HG03095 (cell line): ENCODE data around the gene SRP68.
"Not testable (repeated sequence)": the region's sequence is repeated elsewhere in the genome, so short reads cannot be mapped to it uniquely, and the experiment has no call there.

Source experiments
- ATAC-seq: cut with Tn5 transposase; IDR thresholded peaks from one replicate; pipeline ENCODE4 v1.9.1; 2021; ENCODE audit warnings: moderate library complexity; ENCODE audit not compliant: unreplicated experiment

SRP68 gene

DNA sequence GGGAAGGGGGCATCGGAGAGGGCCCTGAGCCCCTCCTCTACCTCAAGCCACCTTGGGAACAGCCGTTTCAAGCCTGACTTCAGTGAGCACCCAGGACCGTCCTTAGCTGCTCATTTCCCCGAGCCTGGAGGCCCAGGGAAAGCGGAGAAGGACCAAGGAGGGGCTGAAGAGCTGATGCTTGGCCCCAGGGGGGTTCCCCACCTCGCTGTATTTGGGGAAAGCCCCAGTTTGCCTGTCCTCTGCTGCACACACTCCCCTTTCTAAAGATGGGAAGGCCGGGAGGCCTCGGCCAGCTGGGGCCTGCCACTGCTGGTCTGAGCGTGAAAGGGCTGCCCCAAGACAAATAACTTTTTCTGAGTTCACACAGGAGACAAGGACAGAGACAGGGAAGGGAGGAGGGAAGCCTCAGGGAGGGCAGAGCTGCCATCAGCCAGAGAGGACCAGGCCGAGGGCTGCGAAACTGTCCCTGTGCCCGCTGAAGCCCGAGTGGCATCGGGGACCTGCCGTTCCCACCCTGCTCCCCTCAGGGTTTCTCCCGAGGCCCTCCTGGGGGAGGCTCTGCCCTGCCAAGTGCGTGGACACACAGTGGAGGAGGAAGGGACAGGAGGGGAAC lies 18.3 kb upstream of the SRP68 start:
- ATAC-seq: no peak

DNA sequence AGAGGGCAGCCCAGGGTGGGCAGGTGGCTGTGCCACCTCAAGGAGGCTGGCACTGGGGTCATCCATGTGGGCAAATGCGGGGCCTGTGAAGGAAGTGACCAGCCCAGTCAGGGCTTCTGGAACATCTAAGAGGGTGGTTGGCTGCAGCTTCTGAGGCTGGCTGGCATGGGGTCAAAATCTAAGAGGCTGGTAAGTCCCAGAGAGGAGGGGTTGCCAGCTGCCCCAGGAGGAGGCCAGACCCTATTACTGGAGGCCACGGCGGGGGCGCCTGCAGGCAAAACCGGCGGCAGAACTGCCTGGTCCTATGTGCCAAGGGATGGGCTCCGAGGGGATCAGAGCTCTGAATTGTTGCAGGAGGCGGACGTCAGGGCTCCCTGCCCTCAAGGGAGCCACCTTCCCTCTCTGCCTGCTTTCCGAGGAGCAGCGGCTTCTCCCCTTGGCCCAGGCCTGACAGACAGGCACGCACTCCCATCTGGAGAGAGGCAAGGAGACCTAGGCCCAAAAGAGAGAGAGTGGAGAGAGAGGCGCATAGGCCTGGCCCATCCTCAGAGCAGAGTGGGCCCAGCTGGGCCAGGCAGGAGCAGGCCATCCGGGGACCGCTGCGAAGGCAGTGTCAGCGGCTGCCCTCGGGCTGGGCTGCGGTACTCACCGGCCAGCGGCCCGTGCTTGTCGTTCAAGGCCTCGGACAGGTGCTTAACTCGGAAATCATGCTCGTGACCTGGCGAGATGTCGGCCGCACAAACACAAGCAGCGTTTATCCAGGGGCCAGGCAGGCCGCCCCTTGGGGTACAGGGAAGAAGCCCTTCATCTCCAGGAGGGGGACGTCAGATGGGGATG lies 17.6 kb upstream of the SRP68 start:
- no peak for ATAC-seq

DNA sequence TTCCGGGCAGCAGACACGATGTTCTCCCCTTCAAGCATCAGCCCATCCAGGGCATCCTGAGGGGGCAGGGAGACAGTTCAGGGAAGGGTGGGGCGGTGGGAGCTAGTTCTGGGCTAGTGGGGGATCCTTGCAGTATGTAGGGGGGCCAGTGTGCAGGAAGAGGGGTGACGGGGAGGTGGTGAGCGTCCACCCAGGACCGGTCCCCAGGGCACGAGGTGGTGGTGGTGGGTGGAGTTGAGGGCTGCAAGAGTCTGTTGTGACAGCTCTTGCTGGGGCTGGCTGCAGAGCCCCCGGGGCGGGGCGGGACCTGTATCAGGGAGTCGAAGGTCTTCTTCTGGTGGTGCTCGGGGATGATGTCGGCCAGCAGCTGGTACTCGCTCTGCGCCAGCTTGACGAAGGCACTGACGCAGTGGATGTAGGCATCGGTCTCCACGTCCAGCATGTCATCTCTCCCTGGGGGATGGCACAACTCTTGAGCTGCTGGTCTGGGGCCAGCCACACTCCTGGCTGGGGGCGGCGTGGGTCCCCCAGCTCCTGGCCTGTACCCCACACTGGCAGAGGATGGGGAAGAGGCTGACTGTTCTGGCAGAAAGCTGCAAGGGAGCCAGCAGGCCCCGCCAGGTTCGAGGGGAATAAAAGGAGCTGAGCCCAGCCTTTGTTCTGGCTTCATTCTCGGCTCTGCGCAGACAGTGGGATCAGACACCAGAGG lies 16.7 kb upstream of the SRP68 start:
- no peak for ATAC-seq

DNA sequence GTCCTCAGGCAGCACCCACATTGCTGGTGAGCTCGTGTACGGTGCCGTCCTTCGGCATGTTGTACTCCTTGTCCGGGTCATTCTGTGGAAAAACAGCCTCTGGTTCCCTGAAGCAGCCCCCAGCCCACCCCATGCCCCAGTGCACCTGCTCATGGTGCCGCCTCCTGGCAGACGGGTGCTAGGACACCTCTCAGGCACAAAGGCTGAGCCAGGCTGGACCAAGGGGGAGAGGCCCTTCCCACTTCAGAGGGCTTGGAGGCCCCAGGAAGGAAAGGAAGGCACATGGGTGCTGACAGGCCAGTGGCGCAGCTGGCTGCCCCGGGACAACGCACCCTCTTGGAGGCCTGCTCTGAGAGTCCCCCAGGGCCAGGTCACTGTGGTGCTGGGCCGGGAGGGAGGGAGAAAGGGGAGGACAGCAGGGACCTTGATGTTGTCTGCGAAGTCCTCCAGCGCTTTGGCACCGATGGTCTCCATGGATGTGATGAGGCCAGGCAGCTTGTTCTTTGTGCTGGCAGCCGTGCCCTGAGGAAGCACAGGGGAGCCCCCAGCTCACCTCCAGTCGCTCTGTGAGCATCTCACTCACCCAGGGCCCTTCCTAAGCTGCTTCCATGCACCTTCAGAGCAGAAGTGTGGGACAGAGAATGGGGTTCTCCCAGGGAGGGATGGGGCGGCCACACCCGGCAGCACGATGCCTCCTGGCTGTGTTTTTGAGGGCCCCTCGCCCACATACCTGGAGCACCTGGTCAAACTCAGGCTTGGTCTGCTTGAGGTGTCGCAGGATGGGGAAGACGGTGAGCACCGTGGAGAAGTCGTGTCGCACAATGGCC lies 15.9 kb upstream of the SRP68 start:
- ATAC-seq: no peak

DNA sequence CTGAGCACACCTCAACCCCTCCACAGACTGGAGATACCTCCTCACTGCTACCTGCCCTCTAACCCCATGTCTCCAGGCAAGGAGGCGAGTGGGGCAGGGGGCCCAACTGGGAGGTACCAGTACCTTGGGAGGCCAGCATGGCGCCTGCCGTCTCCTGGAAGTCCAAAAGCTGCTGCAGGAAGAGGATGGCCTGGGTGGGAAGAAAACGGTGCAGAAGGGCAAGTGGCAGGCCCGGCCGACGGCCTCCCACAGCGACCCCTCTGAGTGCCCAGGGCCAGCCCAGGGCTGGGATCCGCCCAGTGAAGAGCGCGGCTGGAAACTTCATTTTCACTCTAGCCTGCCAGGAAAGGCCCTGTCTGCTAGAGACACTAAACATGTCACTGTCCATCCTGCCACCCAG lies 15.2 kb upstream of the SRP68 start:
- no peak for ATAC-seq

DNA sequence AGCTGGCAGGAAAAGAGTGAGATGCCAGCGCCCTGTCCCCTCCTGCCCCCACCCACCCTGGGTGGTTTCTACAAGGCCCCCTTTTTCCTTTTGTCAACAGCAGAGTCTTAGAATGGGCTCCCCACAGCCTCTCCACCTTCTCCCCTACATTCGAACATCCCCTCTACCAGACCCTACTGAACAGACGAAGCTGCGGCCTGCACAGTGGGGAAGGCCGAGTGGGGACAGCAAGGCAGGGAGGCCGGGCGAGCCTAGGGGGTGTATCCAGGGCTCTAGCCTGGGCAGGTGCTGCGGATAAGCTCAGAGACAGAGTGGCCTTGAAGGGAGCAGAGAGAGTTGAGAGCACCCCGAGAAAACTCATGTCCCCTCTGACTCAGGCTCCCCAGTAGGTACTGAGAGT lies 14.1 kb upstream of the SRP68 start:
- ATAC-seq: no peak

DNA sequence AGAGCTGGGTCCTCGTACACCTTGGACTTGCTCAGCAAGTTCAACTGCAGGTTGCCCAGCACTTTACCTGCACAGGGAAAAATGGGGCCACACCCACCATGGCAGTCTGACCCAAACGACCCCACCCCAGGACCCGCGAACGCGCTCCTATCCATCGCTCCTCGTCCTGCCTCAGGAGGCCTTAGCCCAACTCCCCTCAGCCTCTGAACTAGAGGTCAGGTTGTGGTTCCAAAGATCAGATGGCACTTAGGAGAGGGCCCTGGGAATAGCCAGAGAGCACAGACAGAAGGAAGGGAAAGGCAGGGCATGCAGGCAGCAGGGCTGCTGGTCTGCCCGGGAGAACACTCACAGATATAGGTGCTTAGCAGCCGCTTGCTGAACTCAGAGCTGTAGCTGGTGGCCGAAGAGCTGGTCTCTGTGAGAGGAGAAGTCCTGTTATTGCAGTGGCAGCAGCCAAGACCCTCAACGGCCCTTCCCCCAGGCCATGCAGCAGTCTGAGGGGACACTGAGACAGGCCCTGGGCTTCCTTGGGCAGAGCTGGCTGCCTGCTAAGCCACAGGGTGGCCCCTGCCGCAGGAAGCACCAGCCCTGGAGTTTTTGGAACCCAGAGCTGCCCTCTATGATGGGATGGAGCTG lies 13.5 kb upstream of the SRP68 start:
- no peak for ATAC-seq

DNA sequence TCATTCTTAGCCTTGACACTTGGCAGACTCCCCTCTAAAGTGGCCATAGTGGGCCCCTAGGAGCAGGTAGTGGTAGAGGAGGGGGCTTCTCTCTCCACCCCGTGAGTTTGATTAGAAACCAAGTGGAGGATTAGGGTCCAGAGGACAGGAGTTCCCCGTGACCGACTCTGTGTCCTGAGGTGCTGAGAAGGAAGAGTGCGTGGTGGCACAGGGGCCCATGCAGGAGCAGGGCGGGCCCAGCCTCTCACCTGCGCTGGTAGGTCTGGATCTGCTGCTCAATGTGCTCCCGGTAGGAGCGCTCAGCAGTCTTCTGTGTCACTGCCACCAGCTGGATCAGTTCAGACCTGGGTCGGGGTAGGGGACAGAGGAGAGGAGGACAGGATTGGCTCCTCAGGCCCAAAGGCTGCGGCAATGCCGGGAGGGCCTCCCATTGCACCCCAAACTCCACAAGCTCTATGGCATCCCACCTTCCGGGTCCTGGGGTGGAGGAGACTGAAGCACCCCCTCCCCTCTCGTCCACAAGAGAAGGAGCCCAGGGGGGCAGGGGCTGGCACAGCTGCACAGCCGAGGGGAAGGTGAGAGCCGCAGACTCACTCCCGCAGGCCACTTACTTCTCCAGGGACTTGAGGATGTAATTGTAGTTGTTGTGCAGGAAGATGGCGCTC lies 12.9 kb upstream of the SRP68 start:
- ATAC-seq: no peak

DNA sequence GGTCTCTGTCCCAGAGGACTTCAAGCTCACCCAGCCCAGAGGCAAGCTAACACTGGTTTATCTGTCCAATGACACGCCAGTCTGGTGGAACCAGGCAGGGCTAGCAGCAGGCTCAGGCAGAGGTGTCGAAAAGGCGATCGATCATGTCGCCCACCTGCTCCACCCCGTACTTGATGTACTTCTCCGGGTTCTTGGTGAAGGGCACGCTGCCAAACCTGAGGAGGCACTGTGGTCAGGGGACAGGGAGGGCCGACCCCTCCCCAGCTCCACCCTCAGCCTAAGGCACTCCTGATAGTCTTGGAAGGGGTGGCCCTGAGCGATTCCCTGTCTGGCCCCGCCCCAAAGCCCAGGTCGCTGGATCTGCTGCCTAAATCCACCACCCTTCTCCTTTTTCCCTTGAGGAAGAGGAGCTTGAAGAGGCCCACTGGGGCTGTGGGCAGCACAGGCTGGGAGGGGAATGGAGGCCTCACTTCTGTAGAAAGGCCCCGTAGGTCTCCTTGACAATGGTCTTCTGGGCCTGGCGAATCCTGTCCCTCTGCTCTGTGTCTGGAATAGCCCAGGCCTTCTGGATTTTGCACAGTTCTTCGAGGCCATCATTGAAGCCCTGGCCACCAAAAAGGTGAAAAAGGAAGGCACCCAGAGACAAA lies 11.3 kb upstream of the SRP68 start:
- ATAC-seq: no peak

DNA sequence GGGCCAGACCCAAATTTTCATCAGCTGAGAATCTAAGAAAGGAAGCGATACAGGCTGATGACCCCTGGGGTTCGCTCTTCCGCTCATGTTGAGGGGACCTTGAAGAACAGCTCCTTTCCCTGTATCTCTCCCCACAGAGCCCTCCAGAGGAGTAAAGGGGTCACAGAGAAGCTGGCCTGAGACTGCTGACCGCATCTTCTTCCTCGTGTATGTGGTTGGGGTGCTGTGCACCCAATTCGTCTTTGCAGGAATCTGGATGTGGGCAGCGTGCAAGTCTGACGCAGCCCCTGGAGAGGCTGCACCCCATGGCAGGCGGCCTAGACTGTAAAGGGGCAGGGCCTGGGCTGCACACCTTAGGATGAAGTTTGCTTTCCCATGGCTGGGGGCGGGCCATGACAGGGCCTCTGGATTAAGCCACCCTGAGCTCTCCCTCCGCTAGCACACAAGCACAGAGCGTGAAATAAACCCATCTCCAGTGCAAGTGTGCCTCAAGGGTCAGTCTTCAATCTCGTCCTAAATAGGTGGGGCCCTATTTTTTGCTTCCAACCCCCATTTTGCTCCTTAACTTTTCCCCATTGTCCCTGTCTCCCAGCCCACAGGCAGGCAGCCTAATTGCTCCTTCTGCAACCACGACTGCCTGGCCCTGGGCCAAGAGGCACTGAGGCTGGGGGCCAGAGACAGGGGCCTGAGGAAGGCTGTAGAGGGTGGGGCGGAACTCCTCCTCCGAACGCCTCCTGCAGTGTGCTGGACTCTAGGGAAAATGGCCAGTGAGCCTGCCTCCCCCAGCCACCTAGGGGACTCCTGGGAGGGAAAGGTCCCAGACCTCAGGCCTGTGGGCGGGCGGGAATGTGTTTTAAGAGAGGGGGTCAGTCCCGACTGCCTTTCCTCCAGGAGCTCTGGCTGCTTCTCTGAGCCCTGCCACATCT lies 10.3 kb upstream of the SRP68 start:
- no peak for ATAC-seq

DNA sequence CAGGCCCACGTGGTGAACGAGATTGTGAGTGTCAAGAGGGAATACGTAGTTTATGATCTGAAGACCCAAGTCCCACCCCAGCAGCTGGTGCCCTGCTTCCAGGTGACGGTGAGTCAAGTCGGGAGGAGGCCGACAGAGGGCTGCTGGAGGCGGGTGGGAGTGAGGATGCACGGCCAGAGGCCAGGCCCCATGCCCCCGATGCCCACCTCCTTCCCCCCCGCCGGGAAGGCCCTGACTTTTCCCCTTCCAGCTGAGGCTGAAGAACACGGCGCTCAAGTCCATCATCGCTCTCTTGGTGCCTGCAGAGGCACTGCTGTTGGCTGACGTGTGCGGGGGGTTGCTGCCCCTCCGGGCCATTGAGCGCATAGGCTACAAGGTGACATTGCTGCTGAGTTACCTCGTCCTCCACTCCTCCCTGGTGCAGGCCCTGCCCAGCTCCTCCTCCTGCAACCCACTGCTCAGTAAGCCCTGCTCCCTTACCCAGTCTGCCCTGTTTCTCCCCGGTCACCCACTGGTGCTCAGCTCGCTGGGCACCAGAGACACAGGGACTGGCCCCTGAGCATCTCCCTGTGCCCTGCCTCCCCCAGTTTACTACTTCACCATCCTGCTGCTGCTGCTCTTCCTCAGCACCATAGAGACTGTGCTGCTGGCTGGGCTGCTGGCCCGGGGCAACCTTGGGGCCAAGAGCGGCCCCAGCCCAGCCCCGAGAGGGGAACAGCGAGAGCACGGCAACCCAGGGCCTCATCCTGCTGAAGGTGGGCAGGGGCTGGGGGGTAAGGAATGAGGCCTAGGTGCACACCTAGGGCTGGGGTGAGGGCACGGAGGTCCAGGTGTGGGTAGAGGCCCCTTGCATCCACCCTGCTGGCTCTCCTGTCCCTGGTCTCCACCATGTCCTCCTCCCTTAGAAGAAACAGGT lies 9.2 kb upstream of the SRP68 start:
- no peak for ATAC-seq

DNA sequence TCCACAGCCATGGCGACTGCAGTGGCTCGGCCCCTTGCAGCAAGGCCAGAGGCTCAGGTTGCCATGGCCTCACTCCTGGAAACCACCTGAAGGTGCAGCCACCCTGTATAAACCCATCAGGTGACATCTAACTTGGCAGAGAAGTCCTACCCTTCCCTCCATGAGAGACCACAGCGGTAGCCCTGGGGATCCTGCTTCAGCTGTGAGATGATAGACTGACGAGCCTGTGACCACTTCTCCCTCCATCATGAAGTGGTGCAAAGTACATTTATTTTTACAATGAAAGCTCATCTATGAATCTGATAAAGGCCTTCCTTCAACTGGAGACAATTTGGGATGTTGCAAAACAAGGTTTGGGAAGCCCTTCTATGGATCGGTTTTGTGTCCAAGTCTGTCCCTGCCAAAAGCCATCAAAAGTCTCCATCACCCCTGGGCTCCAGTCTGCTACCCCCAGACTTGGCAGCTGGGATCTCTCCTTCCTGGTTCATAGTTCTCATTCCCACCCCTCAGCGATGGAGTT lies 8.5 kb upstream of the SRP68 start:
- no peak for ATAC-seq

DNA sequence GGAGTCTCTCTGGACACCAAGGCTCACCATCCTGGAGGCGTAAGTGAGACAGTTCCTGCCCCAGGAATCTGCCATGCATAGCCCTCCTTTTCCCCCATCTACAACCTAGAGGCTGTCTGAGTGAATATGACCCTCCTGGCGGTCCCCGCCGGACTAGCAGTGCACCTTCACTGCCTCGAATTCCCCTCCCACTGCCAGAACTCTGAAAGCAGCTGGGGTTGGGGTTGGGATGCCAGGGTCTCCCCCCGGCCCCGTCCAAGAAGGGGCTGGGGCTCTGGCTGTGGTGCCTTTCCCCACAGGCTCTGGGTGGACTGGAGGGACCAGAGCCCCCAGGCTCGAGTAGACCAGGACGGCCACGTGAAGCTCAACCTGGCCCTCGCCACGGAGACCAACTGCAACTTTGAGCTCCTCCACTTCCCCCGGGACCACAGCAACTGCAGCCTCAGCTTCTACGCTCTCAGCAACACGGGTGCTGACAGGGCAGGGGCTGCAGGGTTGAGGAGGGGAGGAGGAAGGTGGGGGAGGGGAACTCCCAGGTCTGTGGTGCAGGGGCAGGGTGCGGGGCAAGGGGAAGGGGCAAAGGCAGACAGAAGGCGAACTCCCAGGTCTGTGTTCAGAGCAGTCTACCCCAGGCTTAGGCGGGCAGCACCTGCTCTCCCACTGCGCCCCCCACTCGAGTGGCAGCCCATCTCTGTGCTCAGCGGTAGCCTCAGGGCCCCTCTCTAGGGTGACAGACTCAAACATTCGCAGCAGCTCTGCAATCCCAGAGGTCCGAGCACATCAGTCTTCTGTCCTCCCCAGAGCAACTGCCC lies 7.8 kb upstream of the SRP68 start:
- no peak for ATAC-seq

DNA sequence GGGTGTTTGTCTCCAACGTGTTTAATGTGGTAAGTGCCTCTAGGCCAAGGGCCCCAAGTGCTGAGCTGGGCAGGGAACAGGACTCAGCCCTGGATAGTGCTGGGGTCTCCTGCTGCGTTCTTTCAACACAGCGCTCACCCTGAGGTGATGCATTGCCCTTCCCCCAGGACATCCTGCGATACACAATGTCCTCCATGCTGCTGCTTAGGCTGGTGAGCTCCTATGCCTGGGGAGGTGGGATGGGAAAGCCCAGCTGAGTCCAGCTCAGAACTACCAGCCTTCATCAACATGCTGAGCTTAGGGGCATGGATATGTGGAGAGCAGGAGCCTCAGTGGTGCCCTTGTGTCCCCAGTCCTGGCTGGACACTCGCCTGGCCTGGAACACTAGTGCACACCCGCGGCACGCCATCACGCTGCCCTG lies 7.2 kb upstream of the SRP68 start:
- ATAC-seq: no peak

DNA sequence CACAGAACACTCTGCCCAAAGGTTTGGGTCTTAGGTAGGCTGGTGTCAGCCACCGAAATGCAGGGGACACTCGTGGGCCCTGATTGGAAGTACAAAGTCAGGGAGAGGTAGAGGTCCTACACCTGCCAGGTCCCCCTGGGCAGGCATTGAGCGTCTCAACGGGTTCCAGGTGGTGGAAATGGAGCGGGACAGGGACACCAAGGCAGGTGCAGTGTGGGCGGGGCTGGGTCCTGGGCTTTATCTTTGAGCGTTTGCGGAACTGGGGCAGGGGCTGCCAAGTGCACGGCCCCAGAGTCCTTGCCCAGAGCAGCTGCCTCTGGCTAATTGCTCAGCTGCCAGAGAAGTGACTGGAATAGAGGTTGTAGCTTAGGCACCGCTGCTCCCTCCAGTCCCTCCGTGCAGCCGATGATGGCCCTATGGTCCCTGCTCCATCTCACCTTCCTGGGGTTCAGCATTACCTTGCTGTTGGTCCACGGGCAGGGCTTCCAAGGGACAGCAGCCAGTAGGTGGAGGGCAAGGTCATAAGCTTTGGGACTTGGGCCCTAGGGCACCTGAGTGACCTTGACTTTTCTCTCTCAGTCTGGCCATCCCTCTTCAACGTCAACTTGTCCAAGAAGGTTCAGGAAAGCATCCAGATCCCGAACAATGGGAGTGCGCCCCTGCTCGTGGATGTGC lies 6.7 kb upstream of the SRP68 start, which contains the start of gene ZACN:
Gene ZACN, plus strand, starts transcription at position 323 of the 675 bp plus-strand sequence. Its CDS starts 83 bp downstream, at position 406.
- no peak for ATAC-seq

DNA sequence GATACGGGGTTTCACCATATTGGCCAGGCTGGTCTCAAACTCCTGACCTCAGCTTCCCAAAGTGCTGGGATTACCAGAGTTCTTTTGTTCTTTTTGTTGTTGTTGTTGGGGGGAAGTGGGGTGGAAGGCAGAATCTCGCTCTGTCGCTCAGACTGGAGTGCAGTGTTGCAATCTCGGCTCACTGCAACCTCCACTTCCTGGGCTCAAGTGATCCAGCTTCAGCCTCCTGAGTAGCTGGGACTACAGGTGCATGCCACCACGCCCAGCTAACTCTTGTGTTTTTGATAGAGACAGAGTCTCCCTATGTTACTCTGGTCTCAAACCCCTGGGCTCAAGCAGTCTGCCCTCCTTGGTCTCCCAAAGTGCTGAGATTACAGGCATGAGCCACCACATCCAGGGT lies 6.1 kb upstream of the SRP68 start:
- not testable (repeated sequence) for ATAC-seq
